Stomach (tissue), 9 donors: ENCODE results near the gene RIN1. TPM values are rescaled to one million over a fixed set of nuclear protein-coding genes. Genes with fewer than 3 reads are reported as not detected.

Source experiments
- DNase-seq, 2 donors: peaks; one replicate each; pipeline versions ENCODE4 v3.0.0 to v3.0.0-alpha.2; 2013 to 2019
- H3K27ac ChIP-seq, 5 donors: fragments of 200-600 bp in 4 of 5; sonication (generic) in 4 of 5; one replicate each; pipeline ENCODE4 v1.5.1; 2013 to 2019; ENCODE audit warnings: mild to moderate bottlenecking in 1 of 5, moderate library complexity in 1 of 5
- H3K27me3 ChIP-seq, 3 donors: fragments of 200-600 bp; sonication (generic); one replicate each; pipeline ENCODE4 v1.5.1; 2017 to 2019; ENCODE audit warnings: mixed run types in 1 of 3
- H3K36me3 ChIP-seq, 4 donors: fragments of 200-600 bp; sonication (generic); 1 replicate in 3 of 4; 2 replicates in 1 of 4; pipeline ENCODE4 v1.5.1; 2016 to 2019
- H3K4me1 ChIP-seq, 4 donors: fragments of 200-600 bp; sonication (generic); one replicate each; pipeline ENCODE4 v1.5.1; 2016 to 2019
- H3K4me3 ChIP-seq, 4 donors: fragments of 200-600 bp; sonication (generic) in 3 of 4; one replicate each; pipeline ENCODE4 v1.5.1; 2016 to 2019; ENCODE audit warnings: mild to moderate bottlenecking in 1 of 4
- H3K9me3 ChIP-seq, 4 donors: fragments of 200-600 bp; sonication (generic); one replicate each; pipeline ENCODE4 v1.5.1; 2016 to 2019
- EP300 ChIP-seq: sonication (generic); formaldehyde crosslinking; IDR thresholded peaks from one replicate; pipeline ENCODE4 v1.6.1; 2017; ENCODE audit warnings: antibody characterized with exemption
- POLR2A ChIP-seq, 4 donors: fragments of 450-650 bp; IDR thresholded peaks; one replicate each; pipeline ENCODE4 v1.6.1; 2016; ENCODE audit warnings: antibody characterized with exemption in 4 of 4, control low read depth in 2 of 4, mild to moderate bottlenecking in 1 of 4, moderate library complexity in 1 of 4
- POLR2AphosphoS5 ChIP-seq, 3 donors: sonication (generic); formaldehyde crosslinking; IDR thresholded peaks; one replicate each; pipeline ENCODE4 v1.6.1; 2016; ENCODE audit warnings: antibody characterized with exemption in 3 of 3
- WGBS, 5 donors: extraction: QIAGEN DNeasy Blood & Tissue Kit in 3 of 5; methylation state at CpG; one replicate each; pipeline versions ENCODE4 v1.1.5 to v1.1.7; 2013 to 2018; 5-methylcytosine and 5-hydroxymethylcytosine counted together
- intact Hi-C: fragments of 100-400 bp; cut with DNase I; formaldehyde crosslinking; loops from one replicate; pipeline ENCODE4 v1.15.1; 2023; ENCODE audit warnings: low total_unique reads
- polyA plus RNA-seq, 3 donors: library from polyadenylated mRNA; stranded (reverse); fragments of 200-250 nt; gene quantifications; one replicate each; pipeline ENCODE4 v1.2.3, GENCODE V29; 2013
- total RNA-seq, 5 donors: library from RNA; depleted of rRNA; stranded (reverse); fragments of >200 nt; gene quantifications; one replicate each; pipeline versions ENCODE4 v1.1.0 to v1.2.3, GENCODE V29; 2014 to 2016
- TF ChIP-seq, protein P1 (sequence below), 7 experiments: fragments of 450-650 bp in 4 of 7; fragments of 200-600 bp in 3 of 7; sonication (generic) in 3 of 7; IDR thresholded peaks; one replicate each; pipeline ENCODE4 v1.5.1; 2016 to 2019; ENCODE audit warnings: antibody characterized with exemption in 7 of 7, control low read depth in 2 of 7, mild to moderate bottlenecking in 1 of 7
- donor health status: healthy with polysubstance abuse.
- donor health status: Bipolar disorder and iron deficiency.
- donor health status: healthy.

The RIN1 gene
- total and polyA plus RNA-seq, 8 donors = 0.58 to 26.4 (median 9.2) TPM

DNA sequence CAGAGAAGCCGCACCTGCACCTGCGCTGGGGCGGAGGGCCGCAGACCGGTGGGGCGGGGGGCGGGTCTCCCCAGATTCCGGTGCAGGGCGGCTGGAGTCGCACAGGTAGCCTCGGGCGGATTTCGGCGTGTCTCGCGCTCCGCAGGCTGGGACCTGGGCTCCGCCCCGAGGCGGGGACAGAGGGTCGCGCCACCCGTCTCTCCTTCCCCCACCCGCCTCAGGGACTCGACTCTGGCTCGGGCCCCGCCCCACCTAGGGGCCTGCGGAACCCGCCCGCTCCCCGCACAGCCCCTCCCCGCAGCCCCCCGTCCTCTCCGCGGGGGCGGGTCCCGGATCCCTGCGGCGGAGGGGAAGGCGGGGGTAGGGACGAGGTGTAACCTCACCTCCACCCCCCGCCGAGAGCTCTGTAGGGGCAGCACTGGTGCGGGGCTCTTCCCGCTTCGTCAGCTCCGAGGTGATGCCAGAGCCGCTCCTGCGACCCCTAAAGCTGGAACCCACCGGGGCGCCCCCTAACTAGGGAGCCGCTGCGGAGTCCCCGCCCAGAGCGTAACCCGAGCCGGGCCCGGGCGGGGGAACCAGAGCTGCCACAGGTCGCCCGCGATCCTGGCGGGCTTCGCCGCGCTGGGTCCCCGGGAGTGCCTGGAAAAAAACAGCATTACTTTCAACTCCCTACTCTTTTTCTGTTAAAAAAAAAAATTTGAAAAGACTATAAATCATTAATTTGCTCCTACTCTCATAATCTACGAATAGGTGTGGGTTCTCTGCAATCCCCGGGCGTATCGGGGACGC lies 35.6 kb upstream of the RIN1 start, which contains the start of gene SLC29A2:
Gene SLC29A2 (minus strand): TSS at position 134 of the 789 bp plus-strand sequence. CDS start 169 bp downstream, outside the sequence.
- Histone ChIP-seq H3K4me1 (peaks cover 17 to 42% (median 30%) of the 10 kb centered on the region in 4 donors), H3K4me3 (peak within 1 kb of the TSS; percentile 68 to 83 (median 74)), H3K27me3 (peaks cover 6 to 48% (median 11%) of the 10 kb centered on the region in 3 donors), H3K9me3 (no peaks in the 10 kb centered on the region), H3K27ac (peak within 1 kb of the TSS; percentile 84 to 93 (median 86)), H3K36me3 (no peaks in the 10 kb centered on the region)
- 0 to 2% (median 1%) methylated on average over 30 to 72 of the region's 72 CpGs for WGBS, 5 donors
- DNase-seq = peak; percentile 88 to 96
- intact Hi-C loops = no loop called here
- TF ChIP-seq POLR2AphosphoS5 (IDR thresholded peaks at IDR 0.05) = no peak
- no peak for TF ChIP-seq POLR2A (IDR thresholded peaks at IDR 0.05)
- TF ChIP-seq, protein P1, sequence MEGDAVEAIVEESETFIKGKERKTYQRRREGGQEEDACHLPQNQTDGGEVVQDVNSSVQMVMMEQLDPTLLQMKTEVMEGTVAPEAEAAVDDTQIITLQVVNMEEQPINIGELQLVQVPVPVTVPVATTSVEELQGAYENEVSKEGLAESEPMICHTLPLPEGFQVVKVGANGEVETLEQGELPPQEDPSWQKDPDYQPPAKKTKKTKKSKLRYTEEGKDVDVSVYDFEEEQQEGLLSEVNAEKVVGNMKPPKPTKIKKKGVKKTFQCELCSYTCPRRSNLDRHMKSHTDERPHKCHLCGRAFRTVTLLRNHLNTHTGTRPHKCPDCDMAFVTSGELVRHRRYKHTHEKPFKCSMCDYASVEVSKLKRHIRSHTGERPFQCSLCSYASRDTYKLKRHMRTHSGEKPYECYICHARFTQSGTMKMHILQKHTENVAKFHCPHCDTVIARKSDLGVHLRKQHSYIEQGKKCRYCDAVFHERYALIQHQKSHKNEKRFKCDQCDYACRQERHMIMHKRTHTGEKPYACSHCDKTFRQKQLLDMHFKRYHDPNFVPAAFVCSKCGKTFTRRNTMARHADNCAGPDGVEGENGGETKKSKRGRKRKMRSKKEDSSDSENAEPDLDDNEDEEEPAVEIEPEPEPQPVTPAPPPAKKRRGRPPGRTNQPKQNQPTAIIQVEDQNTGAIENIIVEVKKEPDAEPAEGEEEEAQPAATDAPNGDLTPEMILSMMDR (IDR thresholded peaks at IDR 0.05) = no peak
- TF ChIP-seq EP300 = no peak

DNA sequence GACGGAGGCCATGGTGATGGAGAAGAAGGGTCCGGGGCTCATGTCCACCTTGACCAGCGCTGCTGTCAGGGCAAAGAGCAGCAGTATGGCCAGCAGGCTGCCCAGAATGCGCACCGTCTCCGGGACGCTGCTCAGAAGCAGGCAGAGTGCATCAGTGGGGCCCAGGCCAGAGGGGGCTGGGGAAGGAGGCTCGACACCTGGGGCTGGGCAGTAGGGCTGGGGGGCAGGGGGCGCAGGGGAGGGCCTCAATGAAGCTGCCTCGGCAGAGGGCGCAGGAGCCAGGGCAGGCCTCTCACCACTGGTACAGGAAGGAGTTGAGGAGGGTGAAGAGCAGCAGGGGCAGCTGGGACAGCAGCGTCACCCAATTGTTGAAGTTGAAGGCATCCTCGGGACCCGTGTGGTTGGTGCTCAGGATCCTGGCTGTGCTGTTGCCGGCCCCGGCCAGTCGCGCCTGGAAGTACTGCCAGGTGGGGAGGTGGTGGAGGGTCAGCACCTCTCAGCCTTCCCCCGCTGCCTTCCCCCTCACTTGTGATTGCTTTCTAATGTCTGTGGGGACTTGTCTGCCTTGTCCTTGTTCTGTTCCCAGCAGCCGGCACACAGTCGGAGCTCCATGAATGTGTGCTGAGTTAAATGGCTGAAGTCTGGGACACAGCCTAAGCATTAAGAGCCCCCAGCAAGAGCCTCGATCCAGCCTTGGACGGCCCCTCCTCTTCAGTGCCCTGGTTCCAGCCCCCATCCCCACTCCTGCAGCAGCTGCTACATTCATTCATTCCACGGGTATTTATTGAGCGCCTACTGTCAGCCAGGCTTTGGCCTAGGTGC lies 33.0 kb upstream of the RIN1 start:
- Histone ChIP-seq H3K36me3 (no peaks in the 10 kb centered on the region), H3K27me3 (peaks cover 6 to 36% (median 11%) of the 10 kb centered on the region in 3 donors), H3K27ac (peak overlapping the region in 1 of 5 donors; percentile 13), H3K9me3 (no peaks in the 10 kb centered on the region), H3K4me3 (no peak overlapping the region), H3K4me1 (peaks cover 17 to 42% (median 30%) of the 10 kb centered on the region in 4 donors)
- no peak for TF ChIP-seq POLR2A (IDR thresholded peaks at IDR 0.05)
- TF ChIP-seq, protein P1 (IDR thresholded peaks at IDR 0.05) = no peak
- no peak for TF ChIP-seq EP300
- no peak for TF ChIP-seq POLR2AphosphoS5 (IDR thresholded peaks at IDR 0.05)
- intact Hi-C loops = no loop called here
- WGBS, 5 donors = 73 to 87% (median 76%) methylated on average over 22 to 25 of the region's 25 CpGs
- peak in 1 of 2 donors; percentile 3 for DNase-seq

GRCh38 chr11:66368484-66368883 lies 32.2 kb upstream of the RIN1 start:
- 77 to 89% (median 84%) methylated on average over 6 of the region's 6 CpGs for WGBS, 5 donors
- Histone ChIP-seq H3K27ac (no peak overlapping the region), H3K4me1 (peaks cover 17 to 44% (median 33%) of the 10 kb centered on the region in 4 donors), H3K4me3 (no peak overlapping the region), H3K9me3 (no peaks in the 10 kb centered on the region), H3K27me3 (peaks cover 6 to 28% (median 11%) of the 10 kb centered on the region in 3 donors), H3K36me3 (no peaks in the 10 kb centered on the region)
- intact Hi-C loops = no loop called here
- DNase-seq = peak in 1 of 2 donors; percentile 4
- TF ChIP-seq, protein P1 (IDR thresholded peaks at IDR 0.05) = no peak
- TF ChIP-seq POLR2A (IDR thresholded peaks at IDR 0.05) = no peak
- no peak for TF ChIP-seq POLR2AphosphoS5 (IDR thresholded peaks at IDR 0.05)
- TF ChIP-seq EP300 = no peak
